ENCODE data around the gene RANBP10. TPM values are rescaled to one million over a fixed set of nuclear protein-coding genes. Genes with fewer than 3 reads are reported as not detected.

RANBP10 gene
- total RNA-seq, 2 experiments from 2014 or later, result 12.3 to 20.0 TPM

DNA sequence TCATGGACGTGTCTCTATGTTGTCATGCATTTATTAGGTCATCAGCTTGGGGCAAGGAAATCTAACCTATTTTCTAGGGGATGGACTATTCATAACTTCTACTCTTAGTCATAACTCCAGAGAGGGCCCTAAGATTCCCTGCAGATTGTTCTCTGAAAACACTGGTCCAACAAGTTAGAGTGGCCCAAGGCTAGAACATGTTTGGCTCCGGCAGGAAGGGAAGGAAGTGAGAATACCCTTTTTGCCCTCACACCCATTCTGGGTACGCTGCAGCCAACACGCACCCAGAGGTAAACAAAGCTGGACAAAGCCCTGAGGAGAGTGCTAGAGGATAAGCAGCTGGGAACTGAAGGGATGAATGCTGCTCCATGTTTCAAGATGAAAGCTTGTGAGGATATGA lies 129.8 kb downstream of the RANBP10 start:
- intact Hi-C loops (cut with micrococcal nuclease; ENCODE audit: unreplicated experiment), result loop anchor here (10.0 kb wide), 1 partner anchor 368 kb away; no protein-coding TSS in a partner anchor
- H3K4me1 ChIP-seq (ENCODE audit: insufficient read depth, low read length, poor library complexity, severe bottlenecking), result no peaks in the 10 kb centered on the region
- H2AFZ ChIP-seq (ENCODE audit: low read length), result no peak overlapping the region
- no peak for TF ChIP-seq EZH2phosphoT487 (IDR thresholded peaks at IDR 0.05; ENCODE audit: borderline replicate concordance, low read depth, low read length)
- TF ChIP-seq, protein P1, sequence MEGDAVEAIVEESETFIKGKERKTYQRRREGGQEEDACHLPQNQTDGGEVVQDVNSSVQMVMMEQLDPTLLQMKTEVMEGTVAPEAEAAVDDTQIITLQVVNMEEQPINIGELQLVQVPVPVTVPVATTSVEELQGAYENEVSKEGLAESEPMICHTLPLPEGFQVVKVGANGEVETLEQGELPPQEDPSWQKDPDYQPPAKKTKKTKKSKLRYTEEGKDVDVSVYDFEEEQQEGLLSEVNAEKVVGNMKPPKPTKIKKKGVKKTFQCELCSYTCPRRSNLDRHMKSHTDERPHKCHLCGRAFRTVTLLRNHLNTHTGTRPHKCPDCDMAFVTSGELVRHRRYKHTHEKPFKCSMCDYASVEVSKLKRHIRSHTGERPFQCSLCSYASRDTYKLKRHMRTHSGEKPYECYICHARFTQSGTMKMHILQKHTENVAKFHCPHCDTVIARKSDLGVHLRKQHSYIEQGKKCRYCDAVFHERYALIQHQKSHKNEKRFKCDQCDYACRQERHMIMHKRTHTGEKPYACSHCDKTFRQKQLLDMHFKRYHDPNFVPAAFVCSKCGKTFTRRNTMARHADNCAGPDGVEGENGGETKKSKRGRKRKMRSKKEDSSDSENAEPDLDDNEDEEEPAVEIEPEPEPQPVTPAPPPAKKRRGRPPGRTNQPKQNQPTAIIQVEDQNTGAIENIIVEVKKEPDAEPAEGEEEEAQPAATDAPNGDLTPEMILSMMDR (conservative IDR thresholded peaks at IDR 0.05; ENCODE audit: low read length), result no peak
- no peak for DNase-seq (ENCODE audit: low spot score)
- H3K36me3 ChIP-seq (ENCODE audit: insufficient read depth, low read length), result no peaks in the 10 kb centered on the region
- no peaks in the 10 kb centered on the region for H3K9me3 ChIP-seq (ENCODE audit: low read length)
- no peak overlapping the region for H3K27ac ChIP-seq (ENCODE audit: low read depth, low read length, poor library complexity, severe bottlenecking)
- no peaks in the 10 kb centered on the region for H3K9me2 ChIP-seq (ENCODE audit: insufficient read depth, low read length)
- no peak overlapping the region for H3K4me3 ChIP-seq (ENCODE audit: low read depth, low read length, poor library complexity, severe bottlenecking)
- BruUV-seq (replicated peaks), result no TSS peak
- no peaks in the 10 kb centered on the region for H3K79me2 ChIP-seq (ENCODE audit: insufficient read depth, low read depth, low read length)
- POLR2A ChIA-PET, result interaction anchor here (1.2 kb wide), 1 partner anchor 16 kb away, joined by 3 read pairs; no protein-coding TSS in a partner anchor
- CTCF ChIA-PET (ENCODE audit: unreplicated experiment), result no interaction called here
- no peak overlapping the region for H3K4me2 ChIP-seq (ENCODE audit: low read length)
- no peaks in the 10 kb centered on the region for H4K20me1 ChIP-seq (ENCODE audit: insufficient read depth, low read length)

DNA sequence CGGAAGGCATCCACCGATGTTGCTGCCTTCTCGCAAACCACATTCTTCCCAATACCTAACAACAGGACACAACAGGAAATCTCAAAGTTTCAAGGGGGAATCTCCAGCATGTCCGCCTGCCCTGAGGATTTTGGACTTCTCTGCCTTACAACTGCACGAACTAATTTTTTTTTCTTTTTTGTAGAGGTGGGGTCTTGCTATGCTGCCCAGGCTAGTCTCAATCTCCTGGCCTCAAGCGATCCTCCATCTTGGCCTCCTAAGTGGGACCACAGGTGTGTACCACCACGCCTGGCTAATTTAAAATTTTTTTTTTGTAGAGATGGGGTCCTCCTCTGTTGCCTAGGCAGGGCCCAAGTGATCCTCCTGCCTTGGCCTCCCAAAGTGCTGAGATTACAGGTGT lies 130.4 kb downstream of the RANBP10 start:
- Histone ChIP-seq H2AFZ (ENCODE audit: low read length) (no peak overlapping the region), H3K9me3 (ENCODE audit: low read length) (no peaks in the 10 kb centered on the region), H4K20me1 (ENCODE audit: insufficient read depth, low read length) (no peaks in the 10 kb centered on the region), H3K79me2 (ENCODE audit: insufficient read depth, low read depth, low read length) (no peaks in the 10 kb centered on the region), H3K36me3 (ENCODE audit: insufficient read depth, low read length) (no peaks in the 10 kb centered on the region), H3K4me1 (ENCODE audit: insufficient read depth, low read length, poor library complexity, severe bottlenecking) (no peaks in the 10 kb centered on the region), H3K27ac (ENCODE audit: low read depth, low read length, poor library complexity, severe bottlenecking) (no peak overlapping the region), H3K9me2 (ENCODE audit: insufficient read depth, low read length) (no peaks in the 10 kb centered on the region), H3K4me2 (ENCODE audit: low read length) (no peak overlapping the region), H3K4me3 (ENCODE audit: low read depth, low read length, poor library complexity, severe bottlenecking) (no peak overlapping the region)
- ChIA-PET POLR2A (interaction anchor here (1.2 kb wide), 1 partner anchor 17 kb away, joined by 3 read pairs; no protein-coding TSS in a partner anchor), CTCF (ENCODE audit: unreplicated experiment) (no interaction called here)
- no peak for DNase-seq (ENCODE audit: low spot score)
- no peak for TF ChIP-seq EZH2phosphoT487 (IDR thresholded peaks at IDR 0.05; ENCODE audit: borderline replicate concordance, low read depth, low read length)
- TF ChIP-seq, protein P1 (conservative IDR thresholded peaks at IDR 0.05; ENCODE audit: low read length), result no peak
- no TSS peak for BruUV-seq (replicated peaks)
- intact Hi-C loops (cut with micrococcal nuclease; ENCODE audit: unreplicated experiment), result loop anchor here (10.0 kb wide), 1 partner anchor 369 kb away; no protein-coding TSS in a partner anchor

DNA sequence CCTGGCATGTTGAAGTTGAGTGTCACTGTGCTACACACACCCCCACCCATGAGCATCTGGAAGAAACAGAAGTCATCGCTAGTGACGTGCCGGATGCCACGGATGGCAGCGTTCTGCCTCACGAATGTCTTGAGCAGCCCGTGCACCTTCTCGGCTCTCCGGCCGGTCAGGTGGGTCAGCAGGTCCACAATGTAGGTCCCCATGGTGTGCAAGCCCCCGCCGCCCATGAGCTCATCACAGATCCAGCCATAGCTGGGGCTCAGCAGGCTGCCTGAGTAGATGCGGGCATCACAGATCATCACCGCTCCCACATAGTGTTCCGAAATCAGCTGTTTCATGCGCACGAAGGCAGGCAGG lies 130.8 kb downstream of the RANBP10 start:
- no peak overlapping the region for H2AFZ ChIP-seq (ENCODE audit: low read length)
- ChIA-PET CTCF (ENCODE audit: unreplicated experiment) (no interaction called here), POLR2A (no interaction called here)
- H3K9me3 ChIP-seq (ENCODE audit: low read length), result no peaks in the 10 kb centered on the region
- H3K4me3 ChIP-seq (ENCODE audit: low read depth, low read length, poor library complexity, severe bottlenecking), result no peak overlapping the region
- H4K20me1 ChIP-seq (ENCODE audit: insufficient read depth, low read length), result no peaks in the 10 kb centered on the region
- no peaks in the 10 kb centered on the region for H3K4me1 ChIP-seq (ENCODE audit: insufficient read depth, low read length, poor library complexity, severe bottlenecking)
- no peaks in the 10 kb centered on the region for H3K9me2 ChIP-seq (ENCODE audit: insufficient read depth, low read length)
- H3K4me2 ChIP-seq (ENCODE audit: low read length), result no peak overlapping the region
- no peaks in the 10 kb centered on the region for H3K79me2 ChIP-seq (ENCODE audit: insufficient read depth, low read depth, low read length)
- no peak for DNase-seq (ENCODE audit: low spot score)
- H3K27ac ChIP-seq (ENCODE audit: low read depth, low read length, poor library complexity, severe bottlenecking), result no peak overlapping the region
- no peaks in the 10 kb centered on the region for H3K36me3 ChIP-seq (ENCODE audit: insufficient read depth, low read length)
- intact Hi-C loops (cut with micrococcal nuclease; ENCODE audit: unreplicated experiment), result loop anchor here (10.0 kb wide), 1 partner anchor 369 kb away; no protein-coding TSS in a partner anchor
- no peak for TF ChIP-seq EZH2phosphoT487 (IDR thresholded peaks at IDR 0.05; ENCODE audit: borderline replicate concordance, low read depth, low read length)
- TF ChIP-seq, protein P1 (conservative IDR thresholded peaks at IDR 0.05; ENCODE audit: low read length), result no peak
- no TSS peak for BruUV-seq (replicated peaks)
